HepG2 (cell line): ENCODE data around the gene TYMP. TPM values are rescaled to one million over a fixed set of nuclear protein-coding genes. Genes with fewer than 3 reads are reported as not detected.

Experiments used
- ARID5B ChIP-seq: IDR thresholded peaks from 2 replicates; pipeline ENCODE4 v1.4.0; 2020; ENCODE audit warnings: mild to moderate bottlenecking, missing genetic modification reagents
- BCL6 ChIP-seq: IDR thresholded peaks from 2 replicates; pipeline ENCODE4 v1.6.1; 2016; ENCODE audit warnings: missing genetic modification reagents, missing compliant biosample characterization
- CC2D1A ChIP-seq: sonication (generic); formaldehyde crosslinking; IDR thresholded peaks from 2 replicates; pipeline ENCODE4 v1.8.1; 2023; ENCODE audit warnings: mild to moderate bottlenecking, missing genetic modification reagents
- GZF1 ChIP-seq: sonication (generic); formaldehyde crosslinking; IDR thresholded peaks from 2 replicates; pipeline ENCODE4 v1.5.1; 2020; ENCODE audit warnings: mild to moderate bottlenecking, missing genetic modification reagents
- HNRNPH1 ChIP-seq: fragments of 200-400 bp; formaldehyde crosslinking; optimal IDR thresholded peaks from 2 replicates; pipeline ENCODE3; 2017; ENCODE audit warnings: mild to moderate bottlenecking, low read depth, low read length
- IRF2 ChIP-seq: IDR thresholded peaks from 2 replicates; pipeline ENCODE4 v1.6.1; 2018; ENCODE audit warnings: missing genetic modification reagents, missing compliant biosample characterization
- NKX3-1 ChIP-seq: sonication (generic); formaldehyde crosslinking; IDR thresholded peaks from 2 replicates; pipeline ENCODE4 v1.5.0; 2020; ENCODE audit warnings: missing genetic modification reagents
- NR2C2 ChIP-seq: sonication (generic); formaldehyde crosslinking; IDR thresholded peaks from 2 replicates; pipeline ENCODE4 v1.4.0; 2020; ENCODE audit warnings: missing genetic modification reagents, mild to moderate bottlenecking, moderate library complexity, borderline replicate concordance
- PHF5A ChIP-seq: IDR thresholded peaks from one replicate; pipeline ENCODE4 v1.6.1; 2018; ENCODE audit warnings: low read depth, missing genetic modification reagents; ENCODE audit not compliant: unreplicated experiment
- SP5 ChIP-seq: IDR thresholded peaks from 2 replicates; pipeline ENCODE4 v1.6.1; 2016; ENCODE audit warnings: low read depth, borderline replicate concordance
- SYNCRIP ChIP-seq: fragments of 200-400 bp; formaldehyde crosslinking; IDR thresholded peaks from 2 replicates; pipeline ENCODE4 v1.6.1; 2018; ENCODE audit warnings: mild to moderate bottlenecking, low read depth, low read length; ENCODE audit not compliant: insufficient read depth
- TBX2 ChIP-seq: sonication (generic); formaldehyde crosslinking; IDR thresholded peaks from 2 replicates; pipeline ENCODE4 v1.5.0; 2020; ENCODE audit warnings: missing genetic modification reagents, mild to moderate bottlenecking, borderline replicate concordance
- ZBTB38 ChIP-seq: sonication (generic); formaldehyde crosslinking; IDR thresholded peaks from 2 replicates; pipeline ENCODE4 v1.5.1; 2020; ENCODE audit warnings: mild to moderate bottlenecking, missing genetic modification reagents
- ZBTB43 ChIP-seq: sonication (generic); formaldehyde crosslinking; conservative IDR thresholded peaks from 2 replicates; pipeline ENCODE4 v1.4.0; 2020; ENCODE audit warnings: missing genetic modification reagents
- ZBTB7A ChIP-seq: sonication (generic); formaldehyde crosslinking; IDR thresholded peaks from 2 replicates; pipeline ENCODE4 v1.8.0; 2022; ENCODE audit warnings: mild to moderate bottlenecking, missing genetic modification reagents
- ZNF224 ChIP-seq: sonication (generic); formaldehyde crosslinking; IDR thresholded peaks from 2 replicates; pipeline ENCODE4 v1.5.0; 2020; ENCODE audit warnings: mild to moderate bottlenecking, missing genetic modification reagents
- ZNF225 ChIP-seq: sonication (generic); formaldehyde crosslinking; IDR thresholded peaks from 2 replicates; pipeline ENCODE4 v1.4.0; 2020; ENCODE audit warnings: mild to moderate bottlenecking, missing genetic modification reagents
- ZNF781 ChIP-seq: sonication (generic); formaldehyde crosslinking; IDR thresholded peaks from 2 replicates; pipeline ENCODE4 v1.5.1; 2020; ENCODE audit warnings: borderline replicate concordance, mild to moderate bottlenecking, missing genetic modification reagents; ENCODE audit errors: not compliant biosample characterization
- ZNF883 ChIP-seq: sonication (generic); formaldehyde crosslinking; IDR thresholded peaks from 2 replicates; pipeline ENCODE4 v1.5.1; 2020; ENCODE audit warnings: mild to moderate bottlenecking, missing genetic modification reagents; ENCODE audit errors: not compliant biosample characterization
- ZNF891 ChIP-seq: sonication (generic); formaldehyde crosslinking; IDR thresholded peaks from 2 replicates; pipeline ENCODE4 v1.5.0; 2020; ENCODE audit warnings: mild to moderate bottlenecking, missing genetic modification reagents
- polyA plus RNA-seq, 8 experiments: library from polyadenylated mRNA; depleted of rRNA in 3 of 8; stranded (reverse) in 7 of 8; unstranded in 1 of 8; fragments of >200 nt; fragmentation: Illumina TruSeq in 4 of 8; extraction: Trizol in 4 of 8; gene quantifications; 2 replicates each; pipeline versions ENCODE4 v1.2.1 to v1.2.3, GENCODE V29; 2011 to 2016; ENCODE audit warnings: low read depth in 4 of 8, missing spikeins in 1 of 8, mixed read lengths in 1 of 8; ENCODE audit not compliant: insufficient read depth in 1 of 8
- total RNA-seq, 5 experiments: library from RNA; depleted of rRNA; stranded (reverse); fragments of >200 nt; fragmentation: Illumina TruSeq; extraction: Trizol; gene quantifications; 2 replicates each; pipeline ENCODE4 v1.2.3, GENCODE V29; 2016; ENCODE audit warnings: low read depth in 1 of 5
- TF ChIP-seq, protein P1 (sequence below): fragments of 450-650 bp; IDR thresholded peaks from 2 replicates; pipeline ENCODE4 v1.6.1; 2017

Gene TYMP
- total and polyA plus RNA-seq, 2 of the 13 experiments (the other 11 are each of a cell fraction or from before 2014, with no cell fraction given), result 3.9 to 4.3 TPM

GRCh38 chr22:50562523-50563412 is 33.0 kb upstream of the TYMP start, which contains the start of gene SYCE3 (continued):
- TF ChIP-seq ZBTB43 (CRISPR knock-in tag) (no peak), ARID5B (CRISPR knock-in tag) (no peak), ZNF883 (CRISPR knock-in tag) (no peak), ZNF781 (CRISPR knock-in tag) (no peak), HNRNPH1 (peak; percentile 45), IRF2 (CRISPR knock-in tag) (peak; percentile 51; the same call in 1 of the 2 replicates), ZBTB7A (0 out of 2 replicates have a peak, but pooled peaks have one; percentile 10), NKX3-1 (CRISPR knock-in tag) (no peak), SYNCRIP (no peak), GZF1 (CRISPR knock-in tag) (no peak), ZNF891 (no peak), ZNF225 (CRISPR knock-in tag) (no peak), ZNF224 (CRISPR knock-in tag) (no peak), PHF5A (CRISPR knock-in tag) (peak; percentile 48), TBX2 (CRISPR knock-in tag) (peak; percentile 65; the same call in 1 of the 2 replicates), NR2C2 (CRISPR knock-in tag) (peak; percentile 81; the same call in 1 of the 2 replicates), CC2D1A (CRISPR knock-in tag) (no peak), SP5 (CRISPR knock-in tag) (peak; percentile 78), BCL6 (peak; percentile 37; the same call in 1 of the 2 replicates), ZBTB38 (CRISPR knock-in tag) (peak; percentile 61; the same call in 1 of the 2 replicates)
- TF ChIP-seq, protein P1, sequence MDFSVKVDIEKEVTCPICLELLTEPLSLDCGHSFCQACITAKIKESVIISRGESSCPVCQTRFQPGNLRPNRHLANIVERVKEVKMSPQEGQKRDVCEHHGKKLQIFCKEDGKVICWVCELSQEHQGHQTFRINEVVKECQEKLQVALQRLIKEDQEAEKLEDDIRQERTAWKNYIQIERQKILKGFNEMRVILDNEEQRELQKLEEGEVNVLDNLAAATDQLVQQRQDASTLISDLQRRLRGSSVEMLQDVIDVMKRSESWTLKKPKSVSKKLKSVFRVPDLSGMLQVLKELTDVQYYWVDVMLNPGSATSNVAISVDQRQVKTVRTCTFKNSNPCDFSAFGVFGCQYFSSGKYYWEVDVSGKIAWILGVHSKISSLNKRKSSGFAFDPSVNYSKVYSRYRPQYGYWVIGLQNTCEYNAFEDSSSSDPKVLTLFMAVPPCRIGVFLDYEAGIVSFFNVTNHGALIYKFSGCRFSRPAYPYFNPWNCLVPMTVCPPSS, result no peak
